ENCODE results near the gene CFTR. TPM values are rescaled to one million over a fixed set of nuclear protein-coding genes. Genes with fewer than 3 reads are reported as not detected.
A peak's percentile ranks its signal among the peaks of the same experiment; 100 is the strongest.

Gene CFTR
- total and polyA plus RNA-seq, 2 donors from 2014 or later = 2.5 to 12.8 TPM

- Histone ChIP-seq H3K27ac (ENCODE audit: low read depth in 2 of 2, low read length in 2 of 2) (no peak overlapping the region), H3K4me1 (ENCODE audit: control insufficient read depth in 2 of 3, insufficient read depth in 2 of 3, low read depth in 1 of 3, low read length in 3 of 3) (no peaks in the 10 kb centered on the region), H3K27me3 (ENCODE audit: control insufficient read depth, insufficient read depth, low read length) (no peaks in the 10 kb centered on the region), H3K9ac (ENCODE audit: low read length in 3 of 3) (no peak overlapping the region), H3K36me3 (ENCODE audit: control insufficient read depth in 2 of 3, insufficient read depth in 3 of 3, low read length in 3 of 3) (no peaks in the 10 kb centered on the region), H3K4me3 (ENCODE audit: low read length in 3 of 3) (no peak overlapping the region), H3K9me3 (ENCODE audit: control insufficient read depth in 2 of 3, insufficient read depth in 1 of 3, low read length in 3 of 3) (no peaks in the 10 kb centered on the region)
- DNase-seq (peak in 1 of 5 donors; percentile 45), FAIRE-seq (no peak)
- intact Hi-C loops (cut with DNase I) = no loop called here
- TF ChIP-seq CTCF (IDR thresholded peaks at IDR 0.05; ENCODE audit: borderline replicate concordance, extremely low read depth, insufficient read depth) = no peak
Measured at GRCh38 chr7:117596134-117596533, 116.3 kb downstream of the CFTR start.

GRCh38 chr7:117597755-117598154, 117.9 kb downstream of the CFTR start:
- H3K27ac ChIP-seq (ENCODE audit: low read depth in 2 of 2, low read length in 2 of 2) = no peak overlapping the region
- TF ChIP-seq CTCF (IDR thresholded peaks at IDR 0.05; ENCODE audit: borderline replicate concordance, extremely low read depth, insufficient read depth) = no peak
- FAIRE-seq (no peak), DNase-seq (no peak)
- no peaks in the 10 kb centered on the region for H3K4me1 ChIP-seq (ENCODE audit: control insufficient read depth in 2 of 3, insufficient read depth in 2 of 3, low read depth in 1 of 3, low read length in 3 of 3)
- H3K27me3 ChIP-seq (ENCODE audit: control insufficient read depth, insufficient read depth, low read length) = no peaks in the 10 kb centered on the region
- no peaks in the 10 kb centered on the region for H3K36me3 ChIP-seq (ENCODE audit: control insufficient read depth in 2 of 3, insufficient read depth in 3 of 3, low read length in 3 of 3)
- intact Hi-C loops (cut with DNase I) = no loop called here
- H3K9ac ChIP-seq (ENCODE audit: low read length in 3 of 3) = no peak overlapping the region
- H3K4me3 ChIP-seq (ENCODE audit: low read length in 3 of 3) = no peak overlapping the region
- H3K9me3 ChIP-seq (ENCODE audit: control insufficient read depth in 2 of 3, insufficient read depth in 1 of 3, low read length in 3 of 3) = no peaks in the 10 kb centered on the region

- TF ChIP-seq CTCF (IDR thresholded peaks at IDR 0.05; ENCODE audit: borderline replicate concordance, extremely low read depth, insufficient read depth) = no peak
- no peak overlapping the region for H3K4me3 ChIP-seq (ENCODE audit: low read length in 3 of 3)
- H3K36me3 ChIP-seq (ENCODE audit: control insufficient read depth in 2 of 3, insufficient read depth in 3 of 3, low read length in 3 of 3) = no peaks in the 10 kb centered on the region
- H3K27ac ChIP-seq (ENCODE audit: low read depth in 2 of 2, low read length in 2 of 2) = no peak overlapping the region
- H3K27me3 ChIP-seq (ENCODE audit: control insufficient read depth, insufficient read depth, low read length) = no peaks in the 10 kb centered on the region
- H3K9me3 ChIP-seq (ENCODE audit: control insufficient read depth in 2 of 3, insufficient read depth in 1 of 3, low read length in 3 of 3) = no peaks in the 10 kb centered on the region
- FAIRE-seq (no peak), DNase-seq (no peak)
- no peaks in the 10 kb centered on the region for H3K4me1 ChIP-seq (ENCODE audit: control insufficient read depth in 2 of 3, insufficient read depth in 2 of 3, low read depth in 1 of 3, low read length in 3 of 3)
- H3K9ac ChIP-seq (ENCODE audit: low read length in 3 of 3) = no peak overlapping the region
- intact Hi-C loops (cut with DNase I) = no loop called here
Measured at GRCh38 chr7:117600911-117601310, 121.1 kb downstream of the CFTR start.

- Histone ChIP-seq H3K9me3 (ENCODE audit: control insufficient read depth in 2 of 3, insufficient read depth in 1 of 3, low read length in 3 of 3) (no peaks in the 10 kb centered on the region), H3K9ac (ENCODE audit: low read length in 3 of 3) (no peak overlapping the region), H3K4me3 (ENCODE audit: low read length in 3 of 3) (no peak overlapping the region), H3K36me3 (ENCODE audit: control insufficient read depth in 2 of 3, insufficient read depth in 3 of 3, low read length in 3 of 3) (no peaks in the 10 kb centered on the region), H3K4me1 (ENCODE audit: control insufficient read depth in 2 of 3, insufficient read depth in 2 of 3, low read depth in 1 of 3, low read length in 3 of 3) (no peaks in the 10 kb centered on the region), H3K27me3 (ENCODE audit: control insufficient read depth, insufficient read depth, low read length) (no peaks in the 10 kb centered on the region), H3K27ac (ENCODE audit: low read depth in 2 of 2, low read length in 2 of 2) (no peak overlapping the region)
- FAIRE-seq = no peak
- no peak for DNase-seq
- TF ChIP-seq CTCF (IDR thresholded peaks at IDR 0.05; ENCODE audit: borderline replicate concordance, extremely low read depth, insufficient read depth) = no peak
- intact Hi-C loops (cut with DNase I) = no loop called here
Measured at GRCh38 chr7:117603627-117604026, 123.8 kb downstream of the CFTR start.

All from kidney (tissue), 14 donors.